Choroid plexus epithelial cell (primary cell): ENCODE measurements around the gene SCNN1G.

ENCODE experiments used
- DNase-seq: peaks from one replicate; pipeline ENCODE4 v3.0.0-alpha.2; 2010; ENCODE audit warnings: low read depth
- H3K4me3 ChIP-seq: 2 replicates; pipeline ENCODE4 v1.5.1; 2011; ENCODE audit warnings: low read depth, mild to moderate bottlenecking, control low read depth, low read length, moderate library complexity
- CTCF ChIP-seq: conservative IDR thresholded peaks from 2 replicates; pipeline ENCODE4 v1.5.1; 2011; ENCODE audit warnings: low read depth, mild to moderate bottlenecking, control low read depth, inconsistent platforms, low read length, moderate library complexity

Gene SCNN1G

GRCh38 chr16:23213831-23214230 is 31.3 kb downstream of the SCNN1G start:
- no peak overlapping the region for H3K4me3 ChIP-seq
- no peak for TF ChIP-seq CTCF
- no peak for DNase-seq

- H3K4me3 ChIP-seq = no peak overlapping the region
- DNase-seq = no peak
- no peak for TF ChIP-seq CTCF
Measured at GRCh38 chr16:23214796-23215195, 32.3 kb downstream of the SCNN1G start.

- no peak for DNase-seq
- TF ChIP-seq CTCF = no peak
- no peak overlapping the region for H3K4me3 ChIP-seq
Measured at GRCh38 chr16:23215435-23215834, 32.9 kb downstream of the SCNN1G start.

GRCh38 chr16:23216658-23217246 is 34.2 kb downstream of the SCNN1G start:
- no peak for DNase-seq
- no peak overlapping the region for H3K4me3 ChIP-seq
- TF ChIP-seq CTCF = no peak

GRCh38 chr16:23217646-23218045 is 35.1 kb downstream of the SCNN1G start:
- TF ChIP-seq CTCF = no peak
- no peak for DNase-seq
- H3K4me3 ChIP-seq = no peak overlapping the region

- no peak for TF ChIP-seq CTCF
Measured at GRCh38 chr16:23222929-23223328, 40.4 kb downstream of the SCNN1G start.

GRCh38 chr16:23223368-23223767 is 40.8 kb downstream of the SCNN1G start:
- H3K4me3 ChIP-seq = no peak overlapping the region
- TF ChIP-seq CTCF = no peak
- no peak for DNase-seq

More at GRCh38 chr16:23222929-23223328, 40.4 kb downstream of the SCNN1G start:
- no peak for DNase-seq
- H3K4me3 ChIP-seq = no peak overlapping the region
